HG03060 (cell line): ENCODE results near the gene TRAPPC8.
"Not testable (repeated sequence)": the region's sequence is repeated elsewhere in the genome, so short reads cannot be mapped to it uniquely, and the experiment has no call there.

Source experiments
- ATAC-seq: cut with Tn5 transposase; IDR thresholded peaks from one replicate; pipeline ENCODE4 v1.9.1; 2021; ENCODE audit warnings: low read depth, moderate number of reproducible peaks; ENCODE audit not compliant: unreplicated experiment

TRAPPC8 gene

DNA sequence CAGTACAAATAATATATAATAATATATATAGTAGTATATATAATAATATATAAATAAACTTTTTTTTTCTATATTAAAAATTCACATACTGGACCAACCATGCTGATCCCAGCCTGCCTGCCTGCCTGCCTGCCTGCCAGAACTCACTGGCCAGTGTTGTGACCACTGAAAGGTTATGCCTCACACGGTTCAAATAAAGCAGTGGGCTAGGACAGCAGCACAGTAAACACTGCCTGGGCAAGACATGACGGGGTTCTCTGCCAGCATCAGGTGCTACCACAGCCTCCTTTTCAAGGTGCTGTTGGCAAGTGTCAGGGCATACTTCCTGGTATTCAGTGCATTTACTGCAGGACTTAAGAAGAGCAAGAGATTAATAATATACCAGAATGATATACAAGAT, 67.6 kb downstream of the TRAPPC8 start:
- ATAC-seq, result no peak

GRCh38 chr18:31863103-31863502, 79.8 kb downstream of the TRAPPC8 start:
- no peak for ATAC-seq

DNA sequence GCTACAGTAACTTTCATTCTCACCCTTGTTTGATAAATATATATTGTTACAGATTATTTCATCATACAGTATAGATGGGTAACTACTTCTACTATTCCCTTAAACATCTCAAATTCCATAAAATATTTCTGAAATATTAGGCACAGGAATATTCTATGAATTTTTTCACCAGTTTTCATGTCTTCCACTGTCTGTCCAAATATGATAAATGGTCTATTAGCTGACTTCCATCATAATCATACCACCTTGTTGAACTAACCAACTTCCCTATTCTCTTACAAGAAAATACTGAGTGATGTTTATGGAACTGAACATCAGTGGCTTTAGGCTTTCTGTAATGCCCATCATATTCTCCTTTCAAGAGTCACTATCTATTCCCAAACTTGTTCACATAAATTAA, 82.4 kb downstream of the TRAPPC8 start:
- no peak for ATAC-seq

DNA sequence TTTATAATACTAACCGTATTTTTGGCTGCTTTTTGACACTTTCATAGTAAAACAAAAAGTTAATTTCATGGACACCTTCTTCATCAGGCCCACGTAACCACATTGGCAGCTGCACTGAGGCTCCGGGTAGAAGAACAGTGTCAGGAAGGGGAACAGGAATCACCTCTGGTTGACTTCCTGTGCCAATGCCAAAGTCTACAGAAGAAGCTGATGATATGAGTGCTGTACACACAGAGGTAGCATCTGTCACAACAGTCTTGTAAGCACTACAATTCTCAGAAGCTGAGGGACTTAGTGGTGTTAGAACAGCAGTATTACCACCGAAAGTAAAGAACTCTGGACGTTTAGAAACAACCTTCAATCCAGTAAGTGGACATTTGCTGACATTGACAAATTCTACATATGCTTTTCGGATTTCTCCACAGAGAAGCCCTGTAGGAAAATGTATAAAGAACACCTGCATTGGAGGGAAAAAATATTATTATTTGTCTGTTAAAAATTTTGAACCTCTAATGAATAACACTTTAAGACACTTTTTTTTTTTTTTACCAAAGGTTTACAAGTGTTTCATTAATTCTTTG, 85.3 kb downstream of the TRAPPC8 start:
- ATAC-seq, result no peak

DNA sequence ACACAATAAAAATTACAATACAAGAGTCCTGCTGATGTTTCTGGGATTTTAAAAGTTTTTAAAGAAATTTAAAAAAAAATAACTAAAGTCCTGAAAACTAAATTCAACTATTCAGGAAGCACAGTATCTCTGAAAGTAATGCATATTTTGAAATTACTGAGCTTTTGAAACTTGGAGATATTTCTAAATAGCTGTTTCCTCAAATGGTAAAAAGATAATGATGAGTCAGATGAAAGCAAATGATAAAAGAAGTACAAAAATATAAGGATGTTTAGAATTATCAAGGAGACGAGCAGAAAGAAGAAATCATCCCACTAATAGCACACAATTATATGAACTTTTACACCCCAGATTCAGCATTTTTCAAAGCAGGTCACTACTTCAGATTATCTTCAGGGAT, 92.1 kb downstream of the TRAPPC8 start:
- ATAC-seq, result no peak

DNA sequence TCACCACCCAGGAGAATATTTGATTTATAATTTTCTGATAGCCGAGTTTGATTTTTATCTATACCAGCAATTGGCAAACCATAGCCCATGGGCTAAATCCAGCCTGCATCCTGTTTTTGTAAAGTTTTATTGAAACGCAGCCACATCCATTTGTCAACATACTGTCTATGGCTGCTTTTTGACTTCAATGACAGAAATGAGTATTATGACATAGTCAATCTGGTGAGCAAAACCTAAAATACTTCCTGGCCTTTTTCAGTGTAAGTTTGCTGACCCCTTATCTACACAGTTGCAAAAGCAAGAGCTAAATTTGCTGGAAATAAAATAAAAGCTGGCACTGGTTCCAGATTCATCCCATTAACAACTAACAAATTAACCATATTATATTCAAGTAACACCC, 102.4 kb downstream of the TRAPPC8 start:
- no peak for ATAC-seq

- ATAC-seq, result no peak
Measured at GRCh38 chr18:31837879-31838278, 105.0 kb downstream of the TRAPPC8 start.

DNA sequence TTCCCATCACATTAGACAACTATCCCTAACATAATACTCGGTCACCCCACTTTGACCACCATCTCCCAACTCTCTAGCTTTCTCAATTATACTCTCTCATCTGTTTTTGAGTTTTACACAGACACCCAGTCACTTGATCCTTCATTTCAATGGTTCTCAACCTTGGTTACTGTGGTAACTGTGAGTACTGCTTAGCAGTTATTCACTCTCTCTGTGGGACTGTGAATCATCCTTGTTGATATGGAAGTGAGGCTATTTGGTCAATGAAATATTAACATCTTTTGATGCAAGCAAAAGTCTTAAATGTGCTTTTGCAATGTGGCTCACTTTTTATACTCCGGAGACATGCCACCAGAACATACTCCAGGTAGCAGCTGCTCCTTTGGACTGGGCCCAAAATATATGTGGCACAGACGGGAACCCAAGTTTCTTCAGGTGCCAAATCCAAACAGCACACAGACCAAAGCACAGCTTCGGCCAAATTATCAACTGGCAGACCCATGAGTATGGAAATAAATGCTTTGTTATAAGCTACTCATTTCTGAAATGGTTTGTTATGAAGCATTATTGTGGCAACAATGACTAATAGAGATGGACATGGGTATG, 107.3 kb downstream of the TRAPPC8 start:
- ATAC-seq, result no peak

GRCh38 chr18:31831903-31832302, 111.0 kb downstream of the TRAPPC8 start:
- no peak for ATAC-seq

GRCh38 chr18:31830686-31831085, 112.2 kb downstream of the TRAPPC8 start:
- no peak for ATAC-seq

- ATAC-seq, result no peak
Measured at GRCh38 chr18:31828613-31829012, 114.3 kb downstream of the TRAPPC8 start.

- not testable (repeated sequence) for ATAC-seq
Measured at GRCh38 chr18:31826673-31827325, 116.1 kb downstream of the TRAPPC8 start.

DNA sequence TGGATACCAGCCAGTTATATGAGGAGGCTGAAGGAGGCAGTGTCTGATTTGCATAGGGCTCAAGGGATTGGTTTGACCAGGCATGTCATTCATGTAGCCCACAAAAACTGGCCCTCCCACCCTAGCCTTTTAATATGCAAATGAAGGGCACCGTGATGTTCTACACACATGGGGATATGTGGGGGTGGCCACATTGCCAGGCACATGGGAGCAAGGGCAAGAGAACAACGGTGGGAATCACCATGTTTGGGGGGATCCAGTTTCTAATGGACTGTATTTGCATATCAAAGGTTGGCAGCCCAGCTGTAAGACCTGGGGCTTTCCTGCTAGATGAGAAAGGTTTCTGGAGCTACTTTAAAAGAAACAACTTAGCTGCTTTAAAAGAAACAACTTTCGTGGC, 117.2 kb downstream of the TRAPPC8 start:
- ATAC-seq, result no peak

- no peak for ATAC-seq
Measured at GRCh38 chr18:31821545-31822171, 121.3 kb downstream of the TRAPPC8 start.

GRCh38 chr18:31819925-31820229, 123.1 kb downstream of the TRAPPC8 start:
- ATAC-seq, result no peak

DNA sequence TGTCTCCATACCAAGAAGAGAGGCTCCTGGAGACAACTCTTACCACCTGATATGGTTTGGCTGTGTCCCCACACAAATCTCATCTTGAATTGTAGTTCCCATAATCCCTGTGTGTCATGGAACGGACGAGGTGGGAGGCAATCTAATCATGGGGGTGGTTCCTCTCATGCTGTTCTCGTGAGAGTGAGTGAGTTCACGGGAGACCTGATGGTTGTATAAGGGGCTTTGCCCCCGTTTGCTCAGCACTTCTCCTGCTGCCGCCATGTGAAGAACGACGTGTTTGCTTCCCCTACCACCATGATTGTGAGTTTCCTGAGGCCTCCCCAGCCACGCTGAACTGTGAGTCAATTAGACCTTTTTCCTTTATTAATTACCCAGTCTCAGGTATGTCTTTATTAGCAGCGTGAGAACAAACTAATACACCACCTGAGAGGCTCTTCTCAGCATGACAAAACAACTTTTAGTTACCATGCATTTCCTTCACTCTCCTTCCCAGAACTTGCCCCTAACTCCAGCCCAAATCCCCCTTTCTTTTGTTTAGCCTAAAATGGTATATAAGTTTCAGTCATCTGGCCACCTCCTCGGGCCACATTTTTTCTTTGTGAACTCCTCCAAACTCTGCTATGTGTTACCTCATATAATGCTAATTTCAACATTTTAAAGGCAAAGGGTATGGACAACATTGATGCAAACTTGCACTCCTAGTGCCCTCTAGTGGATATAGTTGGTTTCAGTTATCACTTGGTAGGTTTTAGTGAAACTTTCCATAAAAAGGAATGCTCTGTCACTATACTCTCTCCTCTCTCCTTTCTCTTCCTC, 123.6 kb downstream of the TRAPPC8 start:
- ATAC-seq, result no peak

DNA sequence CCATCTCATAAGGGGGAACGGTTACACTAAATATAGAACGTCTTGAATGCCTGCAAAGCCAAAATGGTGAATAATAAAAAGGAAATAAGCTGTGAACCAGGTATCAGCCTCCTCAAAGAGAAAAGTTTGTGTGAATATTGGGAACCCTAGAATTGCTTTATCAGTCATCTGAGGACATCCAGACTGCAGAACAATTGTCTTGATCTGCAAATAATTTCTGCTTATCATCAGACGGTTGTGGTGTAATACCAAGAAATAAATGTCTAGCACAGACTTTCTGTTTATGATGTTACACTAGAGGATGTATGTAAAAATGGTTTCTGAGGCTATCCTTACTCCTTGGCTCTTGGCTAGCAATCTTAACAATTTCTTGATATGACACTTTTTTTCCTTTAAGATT, 128.8 kb downstream of the TRAPPC8 start:
- no peak for ATAC-seq

DNA sequence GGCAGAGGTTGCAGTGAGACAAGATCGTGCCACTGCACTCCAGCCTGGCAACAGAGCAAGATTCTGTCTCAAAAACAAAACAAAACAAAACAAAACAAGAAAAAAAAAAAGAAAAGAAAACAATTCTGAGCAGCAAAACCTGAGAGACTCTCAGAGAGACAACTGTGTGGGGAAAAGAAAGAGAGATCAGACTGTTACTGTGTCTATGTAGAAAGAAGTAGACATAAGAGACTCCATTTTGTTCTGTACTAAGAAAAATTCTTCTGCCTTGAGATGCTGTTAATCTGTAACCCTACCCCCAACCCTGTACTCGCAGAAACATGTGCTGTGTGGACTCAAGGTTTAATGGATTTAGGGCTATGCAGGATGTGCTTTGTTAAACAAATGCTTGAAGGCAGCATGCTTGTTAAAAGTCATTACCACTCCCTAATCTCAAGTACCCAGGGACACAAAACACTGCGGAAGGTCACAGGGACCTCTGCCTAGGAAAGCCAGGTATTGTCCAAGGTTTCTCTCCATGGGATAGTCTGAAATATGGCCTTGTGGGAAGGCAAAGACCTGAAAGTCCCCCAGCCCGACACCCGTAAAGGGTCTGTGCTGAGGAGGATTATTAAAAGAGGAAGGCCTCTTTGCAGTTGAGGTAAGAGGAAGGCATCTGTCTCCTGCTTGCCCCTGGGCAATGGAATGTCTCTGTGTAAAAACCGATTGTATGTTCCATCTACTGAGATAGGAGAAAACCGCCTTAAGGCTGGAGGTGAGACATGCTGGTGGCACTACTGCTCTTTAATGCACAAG, 132.4 kb downstream of the TRAPPC8 start:
- ATAC-seq, result not testable (repeated sequence)

DNA sequence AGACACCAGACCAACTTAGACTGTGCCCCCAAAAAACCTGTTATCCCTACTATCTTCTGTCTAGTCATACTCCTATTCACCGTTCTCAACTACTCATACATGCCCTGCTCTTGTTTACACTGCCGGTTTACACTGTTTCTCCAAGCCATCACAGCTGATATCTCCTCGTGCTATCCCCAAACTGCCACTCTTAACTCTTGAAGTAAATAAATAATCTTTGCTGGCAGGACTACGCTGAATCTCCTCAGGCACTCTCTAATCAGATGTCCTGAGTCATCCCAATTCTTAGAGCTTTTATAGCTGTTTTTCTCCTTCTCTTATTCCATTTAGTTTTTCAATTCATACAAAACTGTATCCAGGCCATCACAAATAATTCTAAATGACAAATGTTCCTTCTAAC, 133.9 kb downstream of the TRAPPC8 start:
- ATAC-seq, result not testable (repeated sequence)

GRCh38 chr18:31801078-31801477, 141.8 kb downstream of the TRAPPC8 start:
- ATAC-seq, result no peak
